Astrocyte (in vitro differentiated cells and primary cell): ENCODE measurements around the gene CCDC86.

Experiments
- EZH2 ChIP-seq: IDR thresholded peaks from 2 replicates; pipeline ENCODE4 v1.6.1; 2012; ENCODE audit warnings: mild to moderate bottlenecking, low read length, inconsistent platforms; ENCODE audit not compliant: insufficient read depth
- TF ChIP-seq, protein P1 (sequence below): IDR thresholded peaks from 2 replicates; pipeline ENCODE4 v1.5.1; 2011; ENCODE audit warnings: low read depth, mild to moderate bottlenecking, inconsistent platforms, low read length, moderate library complexity; ENCODE audit not compliant: insufficient read depth

DNA sequence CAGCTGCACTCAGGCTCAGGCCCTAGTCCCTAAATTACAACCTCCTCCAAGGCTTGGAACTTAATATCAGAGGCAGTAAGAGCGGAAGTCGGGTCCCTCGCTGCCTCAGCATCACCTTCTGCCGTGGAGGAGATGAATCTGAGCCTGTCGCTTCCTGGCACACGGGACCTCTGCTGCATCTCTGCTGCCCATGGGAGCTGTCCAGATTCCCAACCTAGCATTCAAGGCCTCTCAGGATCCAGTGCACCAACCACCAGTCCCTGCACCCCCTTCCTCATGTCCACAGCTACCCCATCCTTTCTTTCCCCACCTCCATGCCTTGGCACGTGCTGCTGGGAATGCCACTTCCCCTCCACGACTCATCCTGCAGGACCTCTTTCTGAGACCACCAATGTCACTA is 16.3 kb downstream of the CCDC86 start:
- TF ChIP-seq, protein P1, sequence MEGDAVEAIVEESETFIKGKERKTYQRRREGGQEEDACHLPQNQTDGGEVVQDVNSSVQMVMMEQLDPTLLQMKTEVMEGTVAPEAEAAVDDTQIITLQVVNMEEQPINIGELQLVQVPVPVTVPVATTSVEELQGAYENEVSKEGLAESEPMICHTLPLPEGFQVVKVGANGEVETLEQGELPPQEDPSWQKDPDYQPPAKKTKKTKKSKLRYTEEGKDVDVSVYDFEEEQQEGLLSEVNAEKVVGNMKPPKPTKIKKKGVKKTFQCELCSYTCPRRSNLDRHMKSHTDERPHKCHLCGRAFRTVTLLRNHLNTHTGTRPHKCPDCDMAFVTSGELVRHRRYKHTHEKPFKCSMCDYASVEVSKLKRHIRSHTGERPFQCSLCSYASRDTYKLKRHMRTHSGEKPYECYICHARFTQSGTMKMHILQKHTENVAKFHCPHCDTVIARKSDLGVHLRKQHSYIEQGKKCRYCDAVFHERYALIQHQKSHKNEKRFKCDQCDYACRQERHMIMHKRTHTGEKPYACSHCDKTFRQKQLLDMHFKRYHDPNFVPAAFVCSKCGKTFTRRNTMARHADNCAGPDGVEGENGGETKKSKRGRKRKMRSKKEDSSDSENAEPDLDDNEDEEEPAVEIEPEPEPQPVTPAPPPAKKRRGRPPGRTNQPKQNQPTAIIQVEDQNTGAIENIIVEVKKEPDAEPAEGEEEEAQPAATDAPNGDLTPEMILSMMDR, result no peak
- no peak for TF ChIP-seq EZH2
